Mesenteric fat pad (tissue), 1 donor: ENCODE measurements around the gene PTTG1IP. TPM values are rescaled to one million over a fixed set of nuclear protein-coding genes. Genes with fewer than 3 reads are reported as not detected.

Experiments
- DNase-seq: peaks from one replicate; pipeline ENCODE4 v3.0.0-alpha.2; 2020; ENCODE audit warnings: low spot score
- total RNA-seq: library from RNA; stranded (reverse); fragmentation: NEBNext Ultra II Directional; extraction: Animal tissue kit (Norgen Biotek cat#: 25700); gene quantifications from one replicate; pipeline ENCODE4 v1.2.1, GENCODE V29; 2021
- donor health status: DM: yes; HTN: yes; CAD: no.

PTTG1IP gene
- total RNA-seq, 1 donor from 2014 or later = 161 TPM

GRCh38 chr21:44833663-44834062, 39.8 kb downstream of the PTTG1IP start:
- no peak for DNase-seq

- DNase-seq = peak; percentile 43
Observed at GRCh38 chr21:44832516-44833255, 40.8 kb downstream of the PTTG1IP start.

GRCh38 chr21:44831227-44831860, 42.1 kb downstream of the PTTG1IP start:
- no peak for DNase-seq

GRCh38 chr21:44829507-44830092, 43.9 kb downstream of the PTTG1IP start:
- peak; percentile 22 for DNase-seq

- no peak for DNase-seq
Observed at GRCh38 chr21:44828362-44829056, 45.0 kb downstream of the PTTG1IP start.

- DNase-seq = no peak
Observed at GRCh38 chr21:44823179-44823660, 50.3 kb downstream of the PTTG1IP start.

- DNase-seq = no peak
Observed at GRCh38 chr21:44822484-44823178, 50.9 kb downstream of the PTTG1IP start.

- no peak for DNase-seq
Observed at GRCh38 chr21:44820851-44821250, 52.6 kb downstream of the PTTG1IP start.

- peak; percentile 78 for DNase-seq
Observed at GRCh38 chr21:44819283-44820243, 53.9 kb downstream of the PTTG1IP start.

GRCh38 chr21:44818640-44819011, 54.9 kb downstream of the PTTG1IP start:
- peak; percentile 89 for DNase-seq

- DNase-seq = peak; percentile 96
Observed at GRCh38 chr21:44817914-44818639, 55.4 kb downstream of the PTTG1IP start, which contains the start of gene SUMO3. SUMO3 (minus strand) TSS chr21:44818062; CDS start chr21:44817968, 94 bp downstream.

GRCh38 chr21:44817506-44817880, 56.0 kb downstream of the PTTG1IP start:
- DNase-seq = peak; percentile 98

GRCh38 chr21:44816761-44817505, 56.6 kb downstream of the PTTG1IP start:
- DNase-seq = no peak

GRCh38 chr21:44815852-44816628, 57.5 kb downstream of the PTTG1IP start:
- no peak for DNase-seq

GRCh38 chr21:44815225-44815624, 58.3 kb downstream of the PTTG1IP start:
- DNase-seq = no peak

- no peak for DNase-seq
Observed at GRCh38 chr21:44814498-44815023, 58.9 kb downstream of the PTTG1IP start.

- no peak for DNase-seq
Observed at GRCh38 chr21:44813727-44814126, 59.8 kb downstream of the PTTG1IP start.
